Brain microvascular endothelial cell (primary cell): ENCODE data around the gene CMBL.
"Not testable (repeated sequence)": the region's sequence is repeated elsewhere in the genome, so short reads cannot be mapped to it uniquely, and the experiment has no call there.

ENCODE experiments used
- DNase-seq: peaks from one replicate; pipeline ENCODE4 v3.0.0-alpha.2; 2020
- H3K27ac ChIP-seq: fragments of 250-450 bp; sonication (Bioruptor Pico); 2 replicates; pipeline ENCODE4 v1.5.1; 2020; ENCODE audit warnings: mild to moderate bottlenecking, moderate library complexity
- H3K27me3 ChIP-seq: fragments of 250-450 bp; sonication (Bioruptor Pico); replicated peaks from 2 replicates; pipeline ENCODE4 v1.5.1; 2020; ENCODE audit warnings: mild to moderate bottlenecking
- H3K36me3 ChIP-seq: fragments of 250-450 bp; sonication (Bioruptor Pico); replicated peaks from 2 replicates; pipeline ENCODE4 v1.5.1; 2020; ENCODE audit warnings: mild to moderate bottlenecking
- H3K4me3 ChIP-seq: 2 replicates; pipeline ENCODE4 v1.5.1; 2011; ENCODE audit warnings: low read depth, mild to moderate bottlenecking, control low read depth, low read length, moderate library complexity
- CTCF ChIP-seq: IDR thresholded peaks from 2 replicates; pipeline ENCODE4 v1.5.1; 2011; ENCODE audit warnings: low read depth, mild to moderate bottlenecking, moderate library complexity, low read length, control low read depth, inconsistent platforms; ENCODE audit errors: missing control alignments
- in situ Hi-C: cut with HindIII; loops from 2 replicates; pipeline ENCODE4 v1.10.0; 2017; ENCODE audit warnings: low sequenced_read_pairs, low pct_ligation_motif_present

The CMBL gene

GRCh38 chr5:10288592-10289219, 19.0 kb downstream of the CMBL start:
- in situ Hi-C loops: no loop called here
- no peak overlapping the region for H3K27ac ChIP-seq
- TF ChIP-seq CTCF: no peak
- H3K27me3 ChIP-seq: no peaks in the 10 kb centered on the region
- DNase-seq: no peak
- no peak overlapping the region for H3K4me3 ChIP-seq
- no peaks in the 10 kb centered on the region for H3K36me3 ChIP-seq

GRCh38 chr5:10286862-10287227, 20.9 kb downstream of the CMBL start:
- H3K27ac ChIP-seq: no peak overlapping the region
- in situ Hi-C loops: no loop called here
- no peak for TF ChIP-seq CTCF
- H3K36me3 ChIP-seq: no peaks in the 10 kb centered on the region
- H3K27me3 ChIP-seq: no peaks in the 10 kb centered on the region
- DNase-seq: no peak
- H3K4me3 ChIP-seq: no peak overlapping the region

- Histone ChIP-seq H3K27me3 (no peaks in the 10 kb centered on the region), H3K4me3 (no peak overlapping the region), H3K36me3 (no peaks in the 10 kb centered on the region), H3K27ac (no peak overlapping the region)
- DNase-seq: no peak
- in situ Hi-C loops: no loop called here
- TF ChIP-seq CTCF: no peak
Measured at GRCh38 chr5:10286162-10286861, 21.4 kb downstream of the CMBL start.

- peak; percentile 27 for DNase-seq
- H3K36me3 ChIP-seq, H3K4me3 ChIP-seq, H3K27me3 ChIP-seq, H3K27ac ChIP-seq, in situ Hi-C loops: not testable (repeated sequence)
Measured at GRCh38 chr5:10285362-10285761, 22.3 kb downstream of the CMBL start.

GRCh38 chr5:10283927-10284635, 23.6 kb downstream of the CMBL start:
- TF ChIP-seq CTCF: peak; percentile 98
- no peak overlapping the region for H3K4me3 ChIP-seq
- in situ Hi-C loops: no loop called here
- DNase-seq: peak; percentile 78
- no peak overlapping the region for H3K27ac ChIP-seq
- H3K27me3 ChIP-seq: no peaks in the 10 kb centered on the region
- H3K36me3 ChIP-seq: no peaks in the 10 kb centered on the region

- DNase-seq: no peak
- no peaks in the 10 kb centered on the region for H3K27me3 ChIP-seq
- H3K4me3 ChIP-seq: no peak overlapping the region
- no peak overlapping the region for H3K27ac ChIP-seq
- no peak for TF ChIP-seq CTCF
- H3K36me3 ChIP-seq: no peaks in the 10 kb centered on the region
- in situ Hi-C loops: no loop called here
Measured at GRCh38 chr5:10279925-10280720, 27.6 kb downstream of the CMBL start.
